Measurements from ENCODE around the gene IGSF3.

IGSF3 gene

DNA sequence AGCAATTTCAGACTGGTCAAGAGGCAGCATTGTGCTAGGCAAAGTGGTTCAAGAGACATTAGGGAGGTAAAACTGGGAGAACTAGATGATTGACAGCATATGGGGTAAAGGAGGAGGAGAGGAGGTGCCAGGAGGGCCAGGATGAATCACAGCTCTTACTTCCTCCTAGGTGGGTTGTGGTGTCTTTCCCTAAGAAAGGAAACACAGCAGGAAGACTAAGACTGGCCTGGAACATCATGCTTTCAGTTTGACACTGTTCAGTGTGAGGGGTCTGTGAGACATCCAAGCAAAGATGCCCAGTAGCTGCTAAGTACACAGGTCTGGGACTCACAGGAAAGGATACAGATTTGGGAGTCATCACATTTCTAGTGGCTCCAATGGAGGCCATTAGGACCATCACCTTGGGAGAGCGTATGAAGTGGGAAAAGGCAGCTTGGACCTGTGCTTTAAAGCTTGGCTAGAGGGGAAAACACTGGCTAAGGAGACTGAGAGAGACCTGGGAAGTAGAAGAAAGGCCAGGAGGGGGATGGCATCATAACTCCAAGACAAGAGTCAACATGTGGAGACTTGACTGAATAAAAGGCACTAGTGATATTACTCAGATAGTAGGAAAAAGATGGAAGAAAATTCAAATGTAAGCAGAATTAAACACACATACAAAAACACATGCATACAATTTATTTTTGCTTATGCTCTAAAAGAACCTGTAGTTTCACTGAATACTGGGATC, 114.0 kb downstream of the IGSF3 start:
- DNase-seq: no peak

DNA sequence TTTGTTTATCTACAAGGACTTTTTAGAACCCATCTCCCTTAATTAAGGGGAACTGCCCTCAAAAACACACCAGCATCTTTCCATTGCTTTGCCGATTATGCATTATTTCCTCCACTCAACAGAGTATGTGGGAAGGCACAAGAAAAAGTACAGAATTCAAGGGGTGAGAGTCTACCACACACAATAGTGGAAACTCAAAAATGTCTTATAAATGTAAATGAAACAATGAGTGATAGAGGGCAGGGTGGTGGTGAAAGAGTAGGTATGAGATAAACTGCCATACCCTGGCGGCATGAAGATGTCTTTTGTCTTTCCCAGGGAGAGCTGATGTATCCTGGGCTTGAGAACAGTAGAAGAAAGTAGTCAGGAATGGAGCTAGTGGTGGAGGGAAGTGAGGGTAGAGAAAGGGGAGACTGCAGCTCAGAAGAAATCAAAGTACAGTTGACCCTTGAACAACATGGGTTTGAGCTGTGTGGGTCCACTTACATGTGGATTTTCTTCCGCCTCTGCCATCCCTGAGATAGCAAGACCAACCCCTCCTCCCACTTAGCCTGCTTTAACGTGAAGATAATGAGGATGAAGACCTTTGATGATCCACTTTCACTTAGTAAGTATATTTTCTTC, 121.1 kb downstream of the IGSF3 start:
- no peak for DNase-seq

DNA sequence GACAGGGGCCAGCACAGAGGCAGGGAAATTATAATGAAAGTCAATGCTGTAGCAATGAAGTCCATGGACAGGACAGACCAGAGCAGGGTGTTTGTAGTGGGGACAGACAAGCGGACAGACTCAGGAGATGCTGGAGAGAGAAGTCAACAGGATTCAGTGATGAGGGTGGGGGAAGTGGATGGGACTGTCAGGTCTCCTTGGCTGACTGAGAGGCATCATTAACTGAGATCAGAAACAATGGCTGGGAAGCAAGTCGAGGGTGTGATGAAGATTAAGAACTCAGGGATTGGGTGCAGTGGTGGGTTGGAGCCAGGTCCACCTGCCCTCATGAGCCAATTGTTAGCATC, 122.2 kb downstream of the IGSF3 start:
- DNase-seq: no peak

DNA sequence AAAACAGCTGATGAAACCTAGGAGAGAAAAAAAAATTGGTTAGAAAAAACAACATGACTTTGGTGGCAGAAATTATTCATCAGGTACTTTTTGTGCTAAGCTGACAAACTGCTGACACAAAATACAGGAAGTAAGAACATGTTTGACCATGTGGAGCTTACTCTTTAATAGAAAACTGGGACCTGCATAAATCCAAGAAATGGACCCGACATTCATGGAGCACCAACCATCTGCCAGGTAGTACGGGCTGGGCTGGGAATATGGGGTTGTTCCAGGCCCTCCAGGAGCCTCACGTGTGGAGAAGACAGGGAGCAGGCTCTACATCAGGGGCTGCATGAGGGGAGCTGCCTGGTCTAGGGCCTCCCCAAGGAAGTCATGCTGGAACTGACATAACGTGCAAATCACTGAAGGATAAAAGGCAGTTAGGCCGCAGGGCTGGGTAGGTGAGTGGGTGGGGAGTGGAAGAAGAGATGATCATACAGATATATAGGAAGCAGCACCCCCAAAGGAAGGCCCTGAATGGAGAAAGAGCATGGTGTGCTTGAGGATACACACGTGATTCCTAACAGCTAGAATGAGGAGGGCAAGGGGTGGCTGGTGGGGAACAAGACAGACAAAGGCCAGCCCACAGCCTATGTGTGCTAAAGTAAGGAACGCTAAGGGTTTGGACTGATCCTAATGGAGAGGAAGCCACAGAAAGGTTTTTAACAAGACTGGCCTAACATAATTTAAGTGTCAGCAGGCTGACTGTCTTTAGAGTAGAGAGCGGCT, 122.8 kb downstream of the IGSF3 start:
- no peak for DNase-seq

DNA sequence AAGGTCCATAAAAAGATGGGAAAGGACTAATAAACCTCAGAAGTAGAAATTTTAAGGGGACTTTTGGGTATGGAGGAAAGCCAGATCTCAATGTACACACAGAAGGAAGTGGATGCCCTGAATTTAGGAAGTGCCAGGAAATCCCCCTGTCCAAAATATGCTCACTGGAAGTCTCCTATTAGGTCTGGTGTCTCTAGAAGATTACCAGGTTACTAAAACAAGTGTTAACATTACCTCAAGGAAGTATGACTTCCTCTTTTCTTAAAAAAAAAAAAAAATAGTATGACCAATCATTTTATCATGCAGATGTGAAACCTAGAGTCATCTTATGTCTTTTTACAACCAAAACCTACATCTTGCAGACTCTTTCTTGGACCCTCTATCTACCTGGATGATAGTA, 127.4 kb downstream of the IGSF3 start:
- DNase-seq: peak in 1 of 2 donors; percentile 55

DNA sequence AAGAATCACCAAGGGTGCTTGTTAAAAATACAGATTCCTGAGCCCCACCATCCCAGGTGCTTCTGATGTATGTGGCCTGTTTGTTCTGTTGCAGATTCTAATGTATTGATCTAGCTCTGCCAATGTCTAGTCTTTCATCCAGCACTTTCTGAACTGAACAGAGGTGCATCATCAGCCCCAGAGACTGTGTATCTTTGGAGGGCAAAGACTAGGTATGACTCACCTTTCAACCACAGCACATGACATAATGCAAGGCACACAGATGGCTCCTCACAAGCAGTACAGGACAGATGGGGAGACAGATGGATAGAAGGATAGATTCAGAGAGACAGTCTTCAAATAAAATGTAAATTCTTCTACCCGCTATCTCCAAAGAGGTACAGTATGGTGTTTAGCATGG, 129.0 kb downstream of the IGSF3 start:
- no peak for DNase-seq

DNA sequence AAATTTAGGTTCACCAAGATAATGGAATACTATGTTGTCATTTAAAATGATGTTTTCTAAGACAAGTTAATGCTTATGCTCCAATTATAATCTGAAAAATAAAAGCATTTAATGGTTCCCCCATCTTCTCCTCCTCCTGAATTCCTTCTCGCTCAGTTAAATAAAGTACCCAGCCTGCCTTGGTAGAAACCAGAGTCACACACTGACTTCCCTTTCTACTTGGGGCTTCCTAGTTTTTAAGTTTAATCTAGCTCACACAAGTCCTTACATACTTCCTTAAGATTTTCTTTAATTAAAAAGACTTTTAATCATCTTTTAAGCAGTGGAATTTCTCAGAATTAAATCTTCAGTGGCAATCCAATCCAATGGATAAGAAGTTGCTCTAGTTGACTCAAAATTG, 129.6 kb downstream of the IGSF3 start:
- DNase-seq: no peak

DNA sequence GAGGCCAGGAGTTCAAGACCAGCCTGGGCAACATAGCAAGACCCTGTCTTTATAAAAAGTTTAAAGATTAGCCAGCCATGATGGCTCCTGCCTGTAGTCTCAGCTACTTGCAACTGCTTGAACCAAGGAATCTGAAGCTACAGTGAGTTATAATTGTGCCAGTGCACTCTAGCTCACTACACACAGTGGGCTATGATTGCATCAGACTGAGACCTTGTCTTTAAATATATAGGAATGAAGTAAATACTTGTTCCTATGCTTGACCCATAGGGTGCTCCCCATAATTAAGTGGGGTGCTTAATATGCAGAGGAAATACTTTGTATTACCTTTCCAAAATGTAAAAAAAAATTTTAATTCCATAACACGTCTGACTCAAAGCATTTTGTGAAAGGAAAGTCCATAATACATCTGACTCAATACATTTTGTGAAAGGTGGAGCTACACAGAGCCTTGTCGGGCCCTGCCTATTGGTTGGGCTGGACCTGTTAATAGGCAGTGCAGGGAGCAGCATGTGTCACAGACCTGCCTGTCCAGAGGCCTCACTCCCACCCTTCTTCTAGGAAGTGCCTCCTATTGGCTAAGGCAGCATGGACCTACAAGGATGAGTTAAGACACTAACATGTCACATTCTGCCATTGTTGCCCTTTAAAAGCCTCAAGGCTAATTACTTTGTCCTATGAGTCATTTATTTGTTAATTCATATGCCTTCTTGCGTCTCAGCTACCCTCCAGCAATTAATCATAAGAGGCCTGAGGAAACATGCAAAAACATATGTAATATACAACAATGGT, 130.3 kb downstream of the IGSF3 start:
- no peak for DNase-seq

DNA sequence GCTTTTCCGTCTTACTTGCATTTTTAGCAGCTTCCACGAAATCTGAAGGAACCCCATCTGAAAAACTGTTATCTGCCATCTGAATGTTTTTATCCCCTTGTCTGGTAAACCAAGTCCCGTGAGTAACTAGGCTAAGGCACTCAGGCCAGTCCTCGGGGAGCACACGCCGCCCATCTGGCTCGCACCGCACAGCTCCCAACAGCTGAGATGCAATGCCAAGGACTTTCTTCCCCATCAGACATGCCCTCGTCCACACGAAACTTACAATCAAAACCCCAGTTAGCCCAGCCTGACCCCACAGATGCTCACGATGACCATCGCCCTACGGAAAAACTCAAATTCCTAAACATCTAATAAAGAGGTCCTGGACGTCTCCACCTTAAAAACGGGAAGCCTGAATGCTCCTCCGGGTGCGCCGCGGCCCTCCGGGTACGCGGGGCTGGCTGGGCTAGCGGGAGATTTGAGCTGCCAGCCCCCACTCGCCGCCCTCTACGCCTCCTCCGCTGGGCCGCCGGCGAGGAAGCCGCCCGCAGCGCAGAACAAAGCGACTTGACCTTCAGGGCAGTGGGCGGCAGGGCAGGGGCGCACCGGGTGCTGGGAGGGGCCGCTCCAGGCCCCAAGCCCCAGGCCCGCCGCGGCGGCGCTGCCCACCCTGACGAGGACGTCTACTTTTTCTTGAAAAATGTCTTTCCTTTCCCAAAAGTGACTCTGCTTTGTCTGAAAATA, 133.4 kb downstream of the IGSF3 start:
- no peak for DNase-seq

DNA sequence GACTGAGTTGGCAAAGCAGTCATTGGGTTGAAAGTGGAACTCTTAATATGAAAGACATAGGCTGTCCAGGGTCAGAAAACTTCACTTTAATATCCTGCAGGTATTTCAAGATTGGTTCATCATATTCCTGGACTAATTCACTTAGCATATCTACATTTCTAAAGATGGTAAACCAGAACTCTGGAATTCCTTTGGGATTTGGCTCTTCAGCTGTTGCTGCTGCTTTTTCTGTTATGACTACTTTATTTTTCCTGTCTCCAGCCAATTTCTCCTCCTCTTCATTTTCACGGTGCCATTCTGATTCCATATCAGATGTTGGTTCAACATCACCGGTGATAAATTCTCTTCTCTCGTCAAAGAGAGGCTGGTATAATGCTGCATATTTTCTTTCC, 134.1 kb downstream of the IGSF3 start:
- DNase-seq: no peak

DNA sequence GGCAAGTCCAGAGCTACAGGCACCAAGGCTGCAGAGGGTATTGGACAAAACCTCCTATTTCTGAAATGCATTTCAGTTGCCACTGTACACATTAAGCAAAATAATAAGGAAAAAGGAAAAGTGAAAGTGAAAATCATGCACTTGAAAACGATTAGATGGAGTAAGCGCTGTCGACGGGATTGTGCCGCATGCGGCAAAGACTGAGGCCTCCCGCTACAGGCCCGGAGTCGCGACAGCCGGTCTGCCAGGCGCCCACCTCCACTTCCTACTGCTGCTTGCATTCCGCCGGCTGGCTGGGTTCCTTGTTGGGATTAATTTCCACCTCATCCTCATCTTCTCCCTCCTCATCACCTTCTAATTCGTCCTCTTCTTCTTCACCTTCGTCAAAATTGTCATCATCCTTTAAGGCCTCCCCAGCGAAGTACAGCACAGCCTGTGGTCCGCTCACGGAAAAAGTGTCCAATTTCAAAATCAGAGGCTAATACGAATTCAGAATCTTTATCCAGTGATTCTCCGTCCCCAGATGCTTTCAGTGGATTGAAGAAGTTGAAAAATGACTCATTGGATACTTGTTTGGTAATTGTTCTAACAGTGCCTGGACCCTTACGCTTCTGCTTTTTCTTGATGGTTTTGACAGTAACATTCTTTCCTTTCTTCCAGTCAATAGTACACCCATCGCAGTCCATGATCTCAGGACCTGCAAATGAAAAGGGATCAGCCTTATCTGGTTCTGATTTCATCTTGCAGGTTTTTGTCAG, 134.7 kb downstream of the IGSF3 start:
- DNase-seq: no peak

DNA sequence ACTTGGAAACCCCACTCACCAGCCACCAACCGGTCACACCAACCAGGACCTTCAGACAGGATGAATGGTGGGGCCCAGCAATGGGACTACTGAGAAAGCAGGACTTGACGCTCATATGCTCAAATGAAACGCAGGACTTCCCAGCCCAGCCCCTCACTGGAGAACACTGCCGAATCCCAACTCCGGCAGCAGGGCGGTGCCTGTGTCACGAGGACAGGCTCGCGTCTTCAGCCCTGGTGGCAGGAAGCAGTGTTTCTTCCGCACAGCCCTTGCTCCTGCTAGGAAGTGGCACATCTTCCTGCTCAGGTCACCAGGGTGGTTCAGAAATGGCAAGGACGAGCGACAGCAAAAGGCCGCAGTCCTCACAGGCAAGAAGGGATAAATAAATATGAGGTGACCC, 135.6 kb downstream of the IGSF3 start:
- no peak for DNase-seq

DNA sequence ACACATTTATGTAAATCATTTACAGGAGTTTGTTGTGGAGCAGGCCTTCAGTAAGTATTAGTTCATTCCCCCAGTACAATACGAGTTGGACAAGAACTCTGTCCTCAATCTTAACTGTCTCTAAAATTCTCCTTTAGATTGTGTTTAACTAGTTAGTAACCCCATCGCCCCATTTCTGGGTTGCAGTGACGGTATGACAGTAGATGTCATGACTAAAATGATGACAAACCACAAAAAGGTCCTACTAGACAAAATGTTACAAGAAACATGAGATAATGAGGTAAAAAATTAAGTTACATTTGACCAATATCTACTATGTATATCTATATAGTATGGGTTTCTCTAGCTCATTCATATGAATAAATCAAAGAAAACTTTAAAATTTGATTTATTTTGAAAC, 137.9 kb downstream of the IGSF3 start:
- no peak for DNase-seq

DNA sequence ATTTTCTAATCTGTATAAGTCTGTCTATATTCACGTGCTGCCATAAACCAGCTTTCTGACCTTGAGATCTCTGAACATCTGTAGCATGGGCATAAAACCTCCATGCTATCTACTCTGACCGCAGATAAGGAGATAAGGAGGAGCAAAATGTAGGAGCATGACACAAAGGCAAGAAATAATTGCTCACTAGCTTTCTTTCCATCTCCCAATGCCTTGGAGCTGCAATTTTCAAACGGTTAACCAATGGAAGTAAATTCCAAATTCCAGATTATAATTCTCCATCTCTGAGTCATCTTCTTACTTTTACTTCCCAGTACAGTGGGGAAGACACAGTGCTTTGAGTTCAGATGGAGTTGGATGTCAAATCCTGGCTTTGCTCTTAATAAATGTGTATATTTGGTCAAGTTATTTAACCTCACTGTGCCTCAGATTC, 138.3 kb downstream of the IGSF3 start:
- DNase-seq: no peak

DNA sequence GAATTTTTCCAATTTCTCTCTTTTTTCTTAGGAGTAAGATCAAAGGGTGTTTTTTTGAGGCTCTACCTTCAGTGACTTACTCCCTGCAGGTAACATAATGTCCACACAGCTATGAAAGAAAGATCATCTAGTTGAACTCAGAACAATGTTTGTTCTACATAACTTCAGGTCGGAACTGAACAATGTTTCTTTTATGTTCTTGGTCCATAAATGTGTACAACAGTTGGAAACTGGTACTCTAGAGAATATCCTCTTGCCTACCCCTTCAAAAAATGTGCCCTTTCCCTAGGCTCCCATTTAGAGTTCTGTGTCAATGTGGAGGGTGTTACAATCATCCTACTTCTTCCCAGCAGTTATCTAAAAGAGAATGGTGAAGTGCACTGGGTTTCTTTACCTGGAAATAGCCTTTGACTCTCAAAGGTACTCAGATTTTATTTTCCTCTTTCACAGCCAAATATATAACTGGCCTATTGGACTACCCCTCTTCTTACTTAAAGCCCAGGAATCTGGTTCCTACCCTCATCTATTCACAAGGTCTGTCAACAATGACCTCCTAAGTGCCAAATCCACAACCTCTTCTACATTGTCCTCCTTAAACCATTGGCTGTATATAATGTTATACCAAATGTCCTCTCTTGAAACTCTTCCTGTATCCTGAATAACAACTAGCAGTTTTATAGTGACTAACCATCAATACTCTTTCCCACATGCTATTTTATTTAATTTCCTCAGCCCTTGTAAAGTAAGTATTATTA, 139.0 kb downstream of the IGSF3 start:
- DNase-seq: no peak

DNA sequence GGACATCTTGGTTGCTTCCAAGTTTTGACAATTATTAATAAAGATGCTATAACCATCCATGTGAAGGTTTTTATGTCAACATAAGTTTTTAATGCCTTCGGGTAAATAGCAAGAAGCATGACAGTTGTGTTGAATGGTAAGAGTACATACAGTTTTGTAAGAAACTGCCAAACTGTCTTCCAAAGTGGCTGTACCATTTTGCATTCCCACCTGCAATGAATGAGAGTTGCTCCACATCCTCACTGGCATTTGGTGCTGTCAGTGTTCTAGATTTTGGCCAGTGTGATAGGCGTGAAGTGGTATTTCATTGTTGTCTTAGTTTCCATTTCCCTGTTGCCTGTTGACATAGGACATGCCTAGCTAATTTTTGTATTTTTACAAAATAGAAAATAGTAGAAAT, 142.1 kb downstream of the IGSF3 start:
- DNase-seq: no peak
